NB4 (cell line): ENCODE results near the gene ARID1B.

Experiments used
- MYC ChIP-seq: IDR thresholded peaks from 2 replicates; pipeline ENCODE4 v1.6.1; 2011; ENCODE audit warnings: low read depth, low read length
- POLR2A ChIP-seq: IDR thresholded peaks from 2 replicates; pipeline ENCODE4 v1.6.1; 2011; ENCODE audit warnings: mild to moderate bottlenecking; ENCODE audit not compliant: insufficient read length; ENCODE audit errors: extremely low read depth
- TF ChIP-seq, protein P1 (sequence below): IDR thresholded peaks from one replicate; pipeline ENCODE4 v1.5.1; 2012; ENCODE audit warnings: low read depth, low read length
- TF ChIP-seq, protein P2 (sequence below): IDR thresholded peaks from 2 replicates; pipeline ENCODE4 v1.6.1; 2011; ENCODE audit warnings: low read depth, low read length

DNA sequence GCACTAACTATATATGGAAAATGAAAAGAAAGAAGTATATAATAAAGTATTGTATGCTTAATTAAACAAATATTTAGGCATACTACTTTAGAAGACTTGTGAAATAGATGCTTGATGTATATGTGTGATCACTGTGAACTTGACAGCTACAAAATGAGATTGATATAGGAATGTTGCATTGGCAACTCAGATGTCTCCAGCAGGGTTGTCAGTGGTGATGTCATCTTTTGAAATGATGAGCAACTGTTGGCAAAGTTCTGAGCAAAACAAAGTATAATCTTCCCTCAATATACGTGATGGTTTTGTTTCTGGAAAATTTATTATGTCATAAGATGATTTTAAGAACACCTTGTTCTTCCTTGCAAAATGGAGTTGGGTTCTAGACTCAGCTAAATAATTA is 133.8 kb downstream of the ARID1B start:
- TF ChIP-seq POLR2A, result no peak
- TF ChIP-seq, protein P1, sequence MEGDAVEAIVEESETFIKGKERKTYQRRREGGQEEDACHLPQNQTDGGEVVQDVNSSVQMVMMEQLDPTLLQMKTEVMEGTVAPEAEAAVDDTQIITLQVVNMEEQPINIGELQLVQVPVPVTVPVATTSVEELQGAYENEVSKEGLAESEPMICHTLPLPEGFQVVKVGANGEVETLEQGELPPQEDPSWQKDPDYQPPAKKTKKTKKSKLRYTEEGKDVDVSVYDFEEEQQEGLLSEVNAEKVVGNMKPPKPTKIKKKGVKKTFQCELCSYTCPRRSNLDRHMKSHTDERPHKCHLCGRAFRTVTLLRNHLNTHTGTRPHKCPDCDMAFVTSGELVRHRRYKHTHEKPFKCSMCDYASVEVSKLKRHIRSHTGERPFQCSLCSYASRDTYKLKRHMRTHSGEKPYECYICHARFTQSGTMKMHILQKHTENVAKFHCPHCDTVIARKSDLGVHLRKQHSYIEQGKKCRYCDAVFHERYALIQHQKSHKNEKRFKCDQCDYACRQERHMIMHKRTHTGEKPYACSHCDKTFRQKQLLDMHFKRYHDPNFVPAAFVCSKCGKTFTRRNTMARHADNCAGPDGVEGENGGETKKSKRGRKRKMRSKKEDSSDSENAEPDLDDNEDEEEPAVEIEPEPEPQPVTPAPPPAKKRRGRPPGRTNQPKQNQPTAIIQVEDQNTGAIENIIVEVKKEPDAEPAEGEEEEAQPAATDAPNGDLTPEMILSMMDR, result no peak
- TF ChIP-seq MYC, result no peak
- TF ChIP-seq, protein P2, sequence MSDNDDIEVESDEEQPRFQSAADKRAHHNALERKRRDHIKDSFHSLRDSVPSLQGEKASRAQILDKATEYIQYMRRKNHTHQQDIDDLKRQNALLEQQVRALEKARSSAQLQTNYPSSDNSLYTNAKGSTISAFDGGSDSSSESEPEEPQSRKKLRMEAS, result no peak
